ENCODE data around the gene WDFY4.

GRCh38 chr10:48724127-48724526 lies 39.5 kb downstream of the WDFY4 start:
- TF ChIP-seq CTCF (IDR thresholded peaks at IDR 0.05) (no peak), POLR2A (IDR thresholded peaks at IDR 0.05) (no peak), POLR2AphosphoS5 (IDR thresholded peaks at IDR 0.05) (no peak), EP300 (IDR thresholded peaks at IDR 0.05; ENCODE audit: low read depth) (no peak)
